Epithelial cell of esophagus (primary cell): ENCODE results near the gene FAM20C.
"Not testable (repeated sequence)": the region's sequence is repeated elsewhere in the genome, so short reads cannot be mapped to it uniquely, and the experiment has no call there.

Experiments
- DNase-seq: peaks from one replicate; pipeline ENCODE4 v3.0.0; 2010; ENCODE audit warnings: low read depth
- H3K4me3 ChIP-seq: 2 replicates; pipeline ENCODE4 v1.5.1; 2011; ENCODE audit warnings: mild to moderate bottlenecking, low read length, control low read depth
- CTCF ChIP-seq: IDR thresholded peaks from 2 replicates; pipeline ENCODE4 v1.5.1; 2011; ENCODE audit warnings: low read depth, mild to moderate bottlenecking, low read length, control low read depth, inconsistent platforms; ENCODE audit not compliant: insufficient read depth; ENCODE audit errors: missing control alignments

FAM20C gene

DNA sequence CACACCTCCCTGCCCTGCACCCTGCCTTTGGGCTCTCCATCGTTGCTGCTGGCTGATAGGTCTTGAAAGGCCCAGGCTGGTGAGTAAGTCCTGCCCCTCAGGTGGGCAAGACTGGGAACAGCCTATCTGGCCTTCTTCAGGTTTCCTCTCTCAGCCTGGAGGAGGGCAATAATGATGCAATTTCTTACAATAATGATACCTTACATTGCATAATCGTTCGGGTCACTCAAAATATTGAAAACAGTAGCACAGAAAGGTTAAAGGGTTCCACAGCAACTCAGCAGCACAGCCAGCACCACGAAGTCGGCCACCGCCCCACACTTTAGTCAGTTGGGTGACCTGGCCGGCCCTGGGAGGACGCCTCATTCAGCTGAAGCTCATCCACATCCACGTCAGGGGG is 16.0 kb upstream of the FAM20C start:
- TF ChIP-seq CTCF = no peak
- no peak for DNase-seq
- no peak overlapping the region for H3K4me3 ChIP-seq

- TF ChIP-seq CTCF = no peak
- DNase-seq = no peak
- H3K4me3 ChIP-seq = no peak overlapping the region
Observed at GRCh38 chr7:176786-177459, 15.4 kb upstream of the FAM20C start.

DNA sequence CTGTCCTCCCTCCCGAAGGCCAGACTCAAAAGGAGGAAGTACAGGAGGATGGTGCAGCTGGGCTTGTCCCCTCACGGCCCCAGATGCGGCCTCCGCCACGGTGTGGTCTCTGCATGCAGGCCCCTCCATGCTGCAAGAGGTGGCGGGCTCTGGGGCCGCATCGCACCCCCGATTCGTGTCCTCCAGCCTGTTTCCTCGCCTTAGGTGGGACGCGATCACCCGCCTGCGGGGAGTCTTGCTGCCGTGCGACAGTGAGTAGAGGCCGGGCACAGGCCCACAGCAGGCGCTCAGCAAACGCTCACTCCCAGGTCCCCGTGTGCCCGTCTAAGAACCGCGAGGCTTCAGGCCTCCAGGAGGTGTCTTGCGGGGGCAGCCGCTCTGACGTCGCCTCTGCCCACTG is 13.9 kb upstream of the FAM20C start:
- no peak overlapping the region for H3K4me3 ChIP-seq
- no peak for DNase-seq
- no peak for TF ChIP-seq CTCF

DNA sequence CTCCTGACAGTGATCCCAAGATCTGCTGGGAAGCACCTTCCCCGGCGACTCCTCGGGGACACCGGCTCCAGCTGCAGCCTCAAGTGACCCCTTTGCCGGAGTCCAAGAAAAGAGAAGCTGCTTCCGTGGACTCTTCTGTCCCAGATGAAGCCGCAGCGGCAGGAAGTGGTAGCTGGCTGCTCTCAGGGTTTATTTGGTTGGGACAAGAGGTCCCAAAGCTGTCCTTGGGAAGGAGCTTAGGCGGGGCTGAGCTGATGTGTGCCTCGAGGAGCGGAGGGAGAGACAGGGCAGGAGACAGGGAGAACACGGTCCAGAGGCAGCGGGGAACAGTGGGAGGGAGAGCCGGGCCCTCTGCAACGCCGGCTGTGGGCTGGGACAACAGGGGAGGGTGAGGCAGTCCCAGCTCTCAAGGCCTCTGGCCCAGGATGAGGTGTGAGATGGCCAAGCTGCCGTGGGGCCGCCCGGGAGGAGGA is 13.1 kb upstream of the FAM20C start:
- TF ChIP-seq CTCF = no peak
- no peak for DNase-seq
- no peak overlapping the region for H3K4me3 ChIP-seq

DNA sequence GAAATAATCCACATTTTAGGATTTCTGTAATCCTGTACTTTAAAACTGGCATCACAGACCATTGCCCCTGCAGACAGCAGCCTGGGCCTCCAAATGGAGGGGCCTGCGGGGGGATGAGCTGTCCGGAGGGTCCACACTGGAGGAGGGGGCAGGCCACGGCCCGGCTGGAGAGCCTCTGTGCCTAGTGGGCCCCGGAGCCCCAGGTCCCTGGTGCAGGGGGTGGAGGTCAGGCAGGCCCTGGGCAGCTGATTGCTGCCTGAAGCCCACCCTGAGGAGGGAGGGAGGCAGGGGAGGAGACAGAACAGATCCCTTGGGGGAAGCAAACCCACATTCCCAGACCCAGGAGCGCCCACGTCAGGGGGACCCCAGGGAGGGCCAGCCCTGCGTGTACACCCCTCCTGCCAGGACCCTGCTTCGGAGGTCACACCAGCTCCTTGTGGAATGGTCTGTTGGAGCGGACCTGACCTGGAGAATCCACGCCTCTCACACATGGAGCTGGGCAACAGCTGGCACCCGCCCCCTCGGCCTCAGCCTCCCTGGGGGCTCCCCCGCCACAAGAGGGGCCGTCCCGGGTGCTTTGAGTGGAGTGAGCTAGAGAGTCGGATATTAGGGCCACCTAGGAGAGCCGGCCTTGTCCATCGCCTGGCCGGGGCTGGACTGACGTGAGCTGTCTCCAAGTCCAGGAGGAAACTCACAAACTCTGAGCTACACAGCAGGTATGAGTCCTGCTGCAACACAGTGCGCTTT is 12.2 kb upstream of the FAM20C start:
- no peak for TF ChIP-seq CTCF
- no peak overlapping the region for H3K4me3 ChIP-seq
- no peak for DNase-seq

DNA sequence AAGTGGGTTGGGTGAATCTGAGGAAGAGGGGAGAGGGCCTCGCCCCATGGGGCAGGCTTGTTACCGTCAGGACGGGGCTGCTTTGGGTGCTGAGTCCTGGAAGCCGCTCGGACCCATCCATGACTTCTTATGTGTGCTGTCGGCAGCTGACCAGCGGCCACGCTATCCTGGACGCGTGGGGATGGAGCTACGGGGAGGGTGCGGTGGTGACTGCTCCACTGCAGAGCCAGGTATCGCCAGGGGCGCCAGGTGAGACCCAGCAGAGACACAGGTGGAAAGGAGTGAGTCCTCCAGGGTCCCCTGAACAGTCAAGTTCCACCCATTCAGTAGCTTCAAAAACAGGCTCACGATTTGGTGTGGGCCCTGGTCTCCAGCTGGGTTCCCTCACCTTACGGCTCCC is 10.6 kb upstream of the FAM20C start:
- TF ChIP-seq CTCF = no peak
- DNase-seq = no peak
- no peak overlapping the region for H3K4me3 ChIP-seq

DNA sequence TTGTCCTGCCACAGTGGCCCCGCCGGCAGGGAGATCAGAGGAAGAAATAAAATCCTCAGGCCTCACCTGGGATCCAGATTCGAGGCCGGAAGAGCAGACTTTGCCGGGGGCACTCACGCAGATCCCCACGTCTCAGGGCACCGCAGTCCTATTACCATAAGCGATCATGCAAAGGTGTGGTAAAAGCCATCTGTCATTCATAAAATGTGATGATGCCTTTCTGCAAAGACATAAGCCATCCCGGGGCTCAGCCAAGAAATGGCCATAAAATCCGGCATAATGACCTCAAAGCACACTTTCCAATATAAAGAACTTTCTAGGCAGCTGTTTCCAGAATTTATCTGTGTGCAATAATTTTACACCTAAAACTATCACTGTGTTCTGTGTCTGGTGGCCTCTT is 9.9 kb upstream of the FAM20C start:
- DNase-seq, H3K4me3 ChIP-seq: not testable (repeated sequence)
